Upper lobe of left lung (tissue), 4 donors: ENCODE data around the gene MAN1C1.

Experiments
- CTCF ChIP-seq, 6 experiments: fragments of 450-650 bp in 4 of 6; fragments of 200-600 bp in 2 of 6; sonication (generic) in 2 of 6; IDR thresholded peaks; one replicate each; pipeline ENCODE4 v1.5.1; 2016 to 2019; ENCODE audit warnings: antibody characterized with exemption in 6 of 6
- EP300 ChIP-seq, 4 donors: sonication (generic); formaldehyde crosslinking; IDR thresholded peaks; one replicate each; pipeline ENCODE4 v1.5.1; 2017; ENCODE audit warnings: antibody characterized with exemption in 4 of 4, control low read depth in 2 of 4
- POLR2A ChIP-seq, 4 donors: fragments of 450-650 bp; IDR thresholded peaks; one replicate each; pipeline ENCODE4 v1.5.1; 2016 to 2017; ENCODE audit warnings: antibody characterized with exemption in 4 of 4, mild to moderate bottlenecking in 2 of 4

GRCh38 chr1:25769625-25770383 lies 153.2 kb downstream of the MAN1C1 start:
- TF ChIP-seq CTCF (IDR thresholded peaks at IDR 0.05) (no peak), POLR2A (IDR thresholded peaks at IDR 0.05) (no peak), EP300 (IDR thresholded peaks at IDR 0.05) (no peak)
